Measurements from ENCODE around the gene MICA. TPM values are rescaled to one million over a fixed set of nuclear protein-coding genes. Genes with fewer than 3 reads are reported as not detected.
"Not testable (repeated sequence)": the region's sequence is repeated elsewhere in the genome, so short reads cannot be mapped to it uniquely, and the experiment has no call there.

The MICA gene
- total RNA-seq, 4 donors from 2014 or later, result 7.7 to 21.7 (median 13.9) TPM

DNA sequence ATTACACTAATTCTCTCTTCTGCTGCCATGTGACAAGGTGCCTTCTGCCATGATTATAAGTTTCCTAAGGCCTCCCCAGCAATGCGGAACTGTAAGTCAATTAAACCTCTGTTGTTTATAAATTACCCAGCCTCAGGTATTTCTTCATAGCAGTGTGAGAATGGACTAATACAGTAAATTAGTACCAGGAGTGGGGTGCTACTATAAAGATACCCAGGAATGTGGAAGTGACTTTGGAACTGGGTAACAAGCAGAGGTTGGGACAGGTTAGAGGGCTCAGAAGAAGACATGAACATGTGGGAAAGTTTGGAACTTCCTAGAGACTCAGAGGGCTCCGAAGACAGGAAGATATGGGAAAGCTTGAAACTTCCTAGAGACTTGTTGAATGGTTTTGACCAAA, 34.8 kb downstream of the MICA start:
- no peak overlapping the region for H3K4me3 ChIP-seq (ENCODE audit: low read depth, poor library complexity, severe bottlenecking)
- no peak for TF ChIP-seq POLR2A (IDR thresholded peaks at IDR 0.05)
- TF ChIP-seq, protein P1, sequence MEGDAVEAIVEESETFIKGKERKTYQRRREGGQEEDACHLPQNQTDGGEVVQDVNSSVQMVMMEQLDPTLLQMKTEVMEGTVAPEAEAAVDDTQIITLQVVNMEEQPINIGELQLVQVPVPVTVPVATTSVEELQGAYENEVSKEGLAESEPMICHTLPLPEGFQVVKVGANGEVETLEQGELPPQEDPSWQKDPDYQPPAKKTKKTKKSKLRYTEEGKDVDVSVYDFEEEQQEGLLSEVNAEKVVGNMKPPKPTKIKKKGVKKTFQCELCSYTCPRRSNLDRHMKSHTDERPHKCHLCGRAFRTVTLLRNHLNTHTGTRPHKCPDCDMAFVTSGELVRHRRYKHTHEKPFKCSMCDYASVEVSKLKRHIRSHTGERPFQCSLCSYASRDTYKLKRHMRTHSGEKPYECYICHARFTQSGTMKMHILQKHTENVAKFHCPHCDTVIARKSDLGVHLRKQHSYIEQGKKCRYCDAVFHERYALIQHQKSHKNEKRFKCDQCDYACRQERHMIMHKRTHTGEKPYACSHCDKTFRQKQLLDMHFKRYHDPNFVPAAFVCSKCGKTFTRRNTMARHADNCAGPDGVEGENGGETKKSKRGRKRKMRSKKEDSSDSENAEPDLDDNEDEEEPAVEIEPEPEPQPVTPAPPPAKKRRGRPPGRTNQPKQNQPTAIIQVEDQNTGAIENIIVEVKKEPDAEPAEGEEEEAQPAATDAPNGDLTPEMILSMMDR (IDR thresholded peaks at IDR 0.05), result no peak
- intact Hi-C loops (cut with DNase I; ENCODE audit: low total_unique reads), result no loop called here
- no peak for DNase-seq (ENCODE audit: low spot score in 2 of 2)
- 71 to 91% methylated on average over 2 of the region's 2 CpGs for WGBS, 2 donors

DNA sequence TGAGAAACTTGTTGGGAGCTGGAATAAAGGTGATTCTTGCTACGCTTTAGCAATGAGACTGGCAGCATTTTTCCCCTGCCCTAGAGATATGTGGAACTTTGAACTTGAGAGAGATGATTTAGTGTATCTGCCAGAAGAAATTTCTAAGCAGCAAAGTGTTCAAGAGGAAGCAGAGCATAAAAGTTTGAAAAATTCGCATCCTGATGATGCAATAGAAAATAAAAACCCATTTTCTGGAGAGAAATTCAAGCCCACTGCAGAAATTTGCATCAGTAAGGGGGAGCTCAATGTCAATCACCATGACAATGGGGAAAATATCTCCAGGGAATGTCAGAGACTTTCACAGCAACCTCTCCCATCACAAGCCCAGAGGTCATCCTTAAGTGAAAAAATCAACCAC, 35.3 kb downstream of the MICA start:
- H3K4me3 ChIP-seq (ENCODE audit: low read depth, poor library complexity, severe bottlenecking), result no peak overlapping the region
- 65 to 85% methylated on average over 2 of the region's 2 CpGs for WGBS, 2 donors
- TF ChIP-seq POLR2A (IDR thresholded peaks at IDR 0.05), result no peak
- TF ChIP-seq, protein P1 (IDR thresholded peaks at IDR 0.05), result no peak
- no peak for DNase-seq (ENCODE audit: low spot score in 2 of 2)
- intact Hi-C loops (cut with DNase I; ENCODE audit: low total_unique reads), result no loop called here

DNA sequence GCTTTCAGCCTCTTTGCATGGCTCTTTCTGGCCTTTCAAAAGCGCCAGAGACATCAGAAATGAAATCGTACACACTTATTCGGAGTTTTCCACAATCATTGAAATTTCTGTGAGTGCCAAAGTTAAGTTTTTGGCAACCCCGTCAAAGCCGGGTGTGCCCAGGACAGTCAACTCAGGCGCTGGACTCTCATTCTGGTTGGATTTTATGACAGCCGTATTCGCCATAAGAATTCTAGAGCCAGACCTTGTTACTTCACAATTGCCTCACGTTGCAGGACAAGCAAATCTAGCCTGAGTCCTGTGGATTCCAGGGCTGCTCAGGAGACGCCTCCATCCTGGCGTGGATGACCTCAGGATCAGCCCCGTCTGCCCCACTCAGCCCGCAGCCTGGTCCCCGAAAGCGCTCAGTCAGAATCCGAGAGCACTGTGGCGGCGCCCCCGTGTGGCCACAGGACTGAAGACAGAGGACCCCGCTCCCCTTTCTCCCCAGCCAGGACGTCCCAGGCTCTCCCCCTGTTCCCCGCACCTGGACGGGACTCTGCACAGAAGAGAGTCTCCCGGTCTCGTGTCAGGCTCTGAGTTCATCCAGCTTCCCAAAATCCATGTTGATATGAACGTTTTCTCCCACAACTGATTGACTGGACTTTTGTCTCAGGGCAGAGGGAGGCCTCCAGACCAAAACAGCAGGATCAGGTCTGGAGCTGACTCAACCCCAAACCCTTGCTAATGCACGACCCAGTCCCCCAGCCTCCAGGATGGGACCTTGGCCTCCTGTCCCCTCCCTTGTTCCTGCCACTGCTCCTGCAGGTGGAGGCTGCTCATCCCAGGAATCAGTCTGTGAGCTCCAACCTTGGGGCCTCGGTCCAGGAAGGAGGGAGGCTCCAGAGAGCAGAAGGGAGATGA, 38.2 kb downstream of the MICA start:
- intact Hi-C loops (cut with DNase I; ENCODE audit: low total_unique reads), result loop anchor here (2.0 kb wide), 1 partner anchor 45 kb away; no protein-coding TSS in a partner anchor
- no peak overlapping the region for H3K4me3 ChIP-seq (ENCODE audit: low read depth, poor library complexity, severe bottlenecking)
- peak; percentile 78 to 97 for DNase-seq (ENCODE audit: low spot score in 2 of 2)
- TF ChIP-seq POLR2A (IDR thresholded peaks at IDR 0.05), result no peak
- TF ChIP-seq, protein P1 (IDR thresholded peaks at IDR 0.05), result peak in 1 of 3 donors; percentile 72
- 16 to 22% methylated on average over 24 to 28 of the region's 28 CpGs for WGBS, 2 donors

DNA sequence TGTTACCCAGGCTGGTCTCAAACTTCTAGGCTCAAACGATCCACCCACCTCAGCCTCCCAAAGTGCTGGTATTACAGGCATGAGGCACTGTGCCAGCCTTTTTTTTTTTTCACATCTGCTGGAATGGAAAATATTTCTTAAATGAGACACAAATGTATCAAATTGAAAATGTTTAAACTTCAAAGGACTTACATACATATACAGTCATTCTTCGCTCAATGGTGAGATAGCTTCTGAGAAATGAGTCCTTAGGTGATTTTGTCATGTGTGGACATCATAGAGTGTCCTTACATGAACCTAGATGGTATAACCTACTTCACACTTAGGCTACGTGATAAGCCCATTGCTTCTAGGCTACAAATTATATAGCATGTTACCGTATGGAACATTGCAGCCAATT, 43.1 kb downstream of the MICA start:
- WGBS, 2 donors, result 65 to 70% methylated on average over 4 of the region's 4 CpGs
- DNase-seq (ENCODE audit: low spot score in 2 of 2), result no peak
- no peak for TF ChIP-seq POLR2A (IDR thresholded peaks at IDR 0.05)
- TF ChIP-seq, protein P1 (IDR thresholded peaks at IDR 0.05), result no peak
- H3K4me3 ChIP-seq (ENCODE audit: low read depth, poor library complexity, severe bottlenecking), result no peak overlapping the region
- intact Hi-C loops (cut with DNase I; ENCODE audit: low total_unique reads), result no loop called here

DNA sequence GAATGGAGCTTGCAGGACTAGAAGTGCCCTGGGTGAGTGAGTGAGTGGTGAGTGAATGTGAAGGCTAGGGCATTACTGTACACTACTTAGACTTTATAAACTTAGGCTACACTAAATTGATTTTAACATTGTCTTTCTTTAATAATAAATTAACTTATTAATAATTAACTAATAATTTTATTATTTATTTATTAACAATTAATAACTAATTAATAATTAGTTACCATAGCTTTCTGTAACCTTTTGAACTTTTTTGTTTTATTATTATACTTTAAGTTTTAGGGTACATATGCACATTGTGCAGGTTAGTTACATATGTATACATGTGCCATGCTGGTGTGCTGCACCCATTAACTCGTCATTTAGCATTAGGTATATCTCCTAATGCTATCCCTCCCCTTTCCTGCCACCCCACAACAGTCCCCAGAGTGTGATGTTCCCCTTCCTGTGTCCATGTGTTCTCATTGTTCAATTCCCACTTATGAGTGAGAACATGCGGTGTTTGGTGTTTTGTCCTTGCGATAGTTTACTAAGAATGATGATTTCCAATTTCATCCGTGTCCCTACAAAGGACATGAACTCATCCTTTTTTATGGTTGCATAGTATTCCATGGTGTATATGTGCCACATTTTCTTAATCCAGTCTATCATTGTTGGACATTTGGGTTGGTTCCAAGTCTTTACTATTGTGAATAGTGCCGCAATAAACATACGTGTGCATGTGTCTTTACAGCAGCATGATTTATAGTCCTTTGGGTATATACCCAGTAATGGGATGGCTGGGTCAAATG, 43.8 kb downstream of the MICA start:
- 87 to 93% methylated on average over 6 of the region's 6 CpGs for WGBS, 2 donors
- DNase-seq (ENCODE audit: low spot score in 2 of 2); H3K4me3 ChIP-seq (ENCODE audit: low read depth, poor library complexity, severe bottlenecking); intact Hi-C loops (cut with DNase I; ENCODE audit: low total_unique reads): not testable (repeated sequence)

DNA sequence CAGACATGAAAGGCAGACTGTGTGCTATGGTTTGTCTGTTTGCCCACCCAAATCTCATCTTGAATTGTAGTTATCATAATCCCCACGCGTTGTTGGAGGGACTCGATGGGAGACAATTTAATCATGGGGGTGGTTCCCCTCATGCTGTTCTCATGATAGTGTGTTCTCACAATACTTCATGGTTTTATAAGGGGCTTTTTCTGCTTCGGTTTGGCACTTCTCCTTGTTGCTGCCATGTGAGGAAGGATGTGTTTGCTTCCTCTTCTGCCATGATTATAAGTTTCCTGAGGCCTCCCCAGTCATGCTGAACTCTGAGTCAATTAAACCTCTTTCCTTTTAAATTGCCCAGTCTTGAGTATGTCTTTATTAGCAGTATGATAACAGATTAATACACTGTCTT, 47.4 kb downstream of the MICA start:
- intact Hi-C loops (cut with DNase I; ENCODE audit: low total_unique reads), result no loop called here
- TF ChIP-seq, protein P1 (IDR thresholded peaks at IDR 0.05), result no peak
- no peak for TF ChIP-seq POLR2A (IDR thresholded peaks at IDR 0.05)
- H3K4me3 ChIP-seq (ENCODE audit: low read depth, poor library complexity, severe bottlenecking), result no peak overlapping the region
- WGBS, 2 donors, result 68 to 78% methylated on average over 4 of the region's 4 CpGs
- no peak for DNase-seq (ENCODE audit: low spot score in 2 of 2)
